ENCODE results near the gene CCK. TPM values are rescaled to one million over a fixed set of nuclear protein-coding genes. Genes with fewer than 3 reads are reported as not detected.
A peak's percentile ranks its signal among the peaks of the same experiment; 100 is the strongest.

The CCK gene
- total and polyA plus RNA-seq, 4 donors: 0.25 TPM; not detected in 3

DNA sequence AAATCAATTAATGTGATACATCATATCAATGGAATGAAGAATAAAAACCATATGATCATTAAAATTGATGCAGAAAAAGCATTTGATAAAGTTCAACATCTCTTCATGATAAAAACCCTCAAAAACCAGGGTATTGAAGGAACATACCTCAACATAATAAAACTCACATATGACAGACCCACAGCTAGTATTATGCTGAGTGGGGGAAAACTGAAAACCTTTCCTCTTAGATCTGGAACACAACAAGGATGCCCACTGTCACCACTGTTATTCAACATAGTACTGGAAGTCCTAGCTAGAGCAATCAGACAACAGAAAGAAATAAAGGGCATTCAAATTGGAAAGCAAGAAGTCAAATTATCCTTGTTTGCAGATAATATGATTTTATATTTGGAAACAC is 30.5 kb downstream of the CCK start (continued):
- TF ChIP-seq, protein P1, sequence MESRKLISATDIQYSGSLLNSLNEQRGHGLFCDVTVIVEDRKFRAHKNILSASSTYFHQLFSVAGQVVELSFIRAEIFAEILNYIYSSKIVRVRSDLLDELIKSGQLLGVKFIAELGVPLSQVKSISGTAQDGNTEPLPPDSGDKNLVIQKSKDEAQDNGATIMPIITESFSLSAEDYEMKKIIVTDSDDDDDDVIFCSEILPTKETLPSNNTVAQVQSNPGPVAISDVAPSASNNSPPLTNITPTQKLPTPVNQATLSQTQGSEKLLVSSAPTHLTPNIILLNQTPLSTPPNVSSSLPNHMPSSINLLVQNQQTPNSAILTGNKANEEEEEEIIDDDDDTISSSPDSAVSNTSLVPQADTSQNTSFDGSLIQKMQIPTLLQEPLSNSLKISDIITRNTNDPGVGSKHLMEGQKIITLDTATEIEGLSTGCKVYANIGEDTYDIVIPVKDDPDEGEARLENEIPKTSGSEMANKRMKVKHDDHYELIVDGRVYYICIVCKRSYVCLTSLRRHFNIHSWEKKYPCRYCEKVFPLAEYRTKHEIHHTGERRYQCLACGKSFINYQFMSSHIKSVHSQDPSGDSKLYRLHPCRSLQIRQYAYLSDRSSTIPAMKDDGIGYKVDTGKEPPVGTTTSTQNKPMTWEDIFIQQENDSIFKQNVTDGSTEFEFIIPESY (IDR thresholded peaks at IDR 0.05): no peak
- no peak for TF ChIP-seq FOXA1 (IDR thresholded peaks at IDR 0.05)
- no peak for TF ChIP-seq YY1 (IDR thresholded peaks at IDR 0.05)

DNA sequence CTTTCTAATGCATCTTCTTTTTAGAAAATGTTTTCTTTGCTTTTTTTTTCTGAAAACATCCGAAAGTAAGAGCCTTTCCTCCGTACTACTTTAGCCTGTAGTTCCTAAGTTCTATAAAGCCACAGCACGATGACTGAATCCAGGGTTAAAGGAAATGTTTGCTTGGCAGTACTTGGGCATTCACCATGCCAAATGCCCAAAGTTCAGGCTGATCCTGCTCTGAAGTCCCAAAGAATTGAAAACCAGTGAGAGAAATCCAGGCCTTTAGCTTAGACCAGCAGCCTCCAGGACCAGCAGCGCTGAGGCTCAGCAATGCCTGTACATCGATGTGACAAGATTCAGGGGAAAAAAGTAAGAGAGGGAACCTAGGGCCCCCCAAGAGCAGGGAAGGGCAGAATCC is 35.1 kb downstream of the CCK start:
- no peaks in the 10 kb centered on the region for H3K9me3 ChIP-seq (ENCODE audit: control insufficient read depth in 4 of 4, low read length in 3 of 4)
- DNase-seq (ENCODE audit: low spot score): no peak
- H3K27ac ChIP-seq (ENCODE audit: low read depth in 1 of 2, low read length in 2 of 2): peak overlapping the region; percentile 37 to 73

More for the DNA sequence above, 35.1 kb downstream of the CCK start:
- H3K36me3 ChIP-seq (ENCODE audit: control insufficient read depth in 4 of 4, insufficient read depth in 3 of 4, low read depth in 1 of 4, low read length in 3 of 4): no peaks in the 10 kb centered on the region
- TF ChIP-seq, protein P2, sequence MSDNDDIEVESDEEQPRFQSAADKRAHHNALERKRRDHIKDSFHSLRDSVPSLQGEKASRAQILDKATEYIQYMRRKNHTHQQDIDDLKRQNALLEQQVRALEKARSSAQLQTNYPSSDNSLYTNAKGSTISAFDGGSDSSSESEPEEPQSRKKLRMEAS (IDR thresholded peaks at IDR 0.05): peak; percentile 29
- TF ChIP-seq, protein P3, sequence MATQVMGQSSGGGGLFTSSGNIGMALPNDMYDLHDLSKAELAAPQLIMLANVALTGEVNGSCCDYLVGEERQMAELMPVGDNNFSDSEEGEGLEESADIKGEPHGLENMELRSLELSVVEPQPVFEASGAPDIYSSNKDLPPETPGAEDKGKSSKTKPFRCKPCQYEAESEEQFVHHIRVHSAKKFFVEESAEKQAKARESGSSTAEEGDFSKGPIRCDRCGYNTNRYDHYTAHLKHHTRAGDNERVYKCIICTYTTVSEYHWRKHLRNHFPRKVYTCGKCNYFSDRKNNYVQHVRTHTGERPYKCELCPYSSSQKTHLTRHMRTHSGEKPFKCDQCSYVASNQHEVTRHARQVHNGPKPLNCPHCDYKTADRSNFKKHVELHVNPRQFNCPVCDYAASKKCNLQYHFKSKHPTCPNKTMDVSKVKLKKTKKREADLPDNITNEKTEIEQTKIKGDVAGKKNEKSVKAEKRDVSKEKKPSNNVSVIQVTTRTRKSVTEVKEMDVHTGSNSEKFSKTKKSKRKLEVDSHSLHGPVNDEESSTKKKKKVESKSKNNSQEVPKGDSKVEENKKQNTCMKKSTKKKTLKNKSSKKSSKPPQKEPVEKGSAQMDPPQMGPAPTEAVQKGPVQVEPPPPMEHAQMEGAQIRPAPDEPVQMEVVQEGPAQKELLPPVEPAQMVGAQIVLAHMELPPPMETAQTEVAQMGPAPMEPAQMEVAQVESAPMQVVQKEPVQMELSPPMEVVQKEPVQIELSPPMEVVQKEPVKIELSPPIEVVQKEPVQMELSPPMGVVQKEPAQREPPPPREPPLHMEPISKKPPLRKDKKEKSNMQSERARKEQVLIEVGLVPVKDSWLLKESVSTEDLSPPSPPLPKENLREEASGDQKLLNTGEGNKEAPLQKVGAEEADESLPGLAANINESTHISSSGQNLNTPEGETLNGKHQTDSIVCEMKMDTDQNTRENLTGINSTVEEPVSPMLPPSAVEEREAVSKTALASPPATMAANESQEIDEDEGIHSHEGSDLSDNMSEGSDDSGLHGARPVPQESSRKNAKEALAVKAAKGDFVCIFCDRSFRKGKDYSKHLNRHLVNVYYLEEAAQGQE (IDR thresholded peaks at IDR 0.05): peak; percentile 41
- TF ChIP-seq, protein P4, sequence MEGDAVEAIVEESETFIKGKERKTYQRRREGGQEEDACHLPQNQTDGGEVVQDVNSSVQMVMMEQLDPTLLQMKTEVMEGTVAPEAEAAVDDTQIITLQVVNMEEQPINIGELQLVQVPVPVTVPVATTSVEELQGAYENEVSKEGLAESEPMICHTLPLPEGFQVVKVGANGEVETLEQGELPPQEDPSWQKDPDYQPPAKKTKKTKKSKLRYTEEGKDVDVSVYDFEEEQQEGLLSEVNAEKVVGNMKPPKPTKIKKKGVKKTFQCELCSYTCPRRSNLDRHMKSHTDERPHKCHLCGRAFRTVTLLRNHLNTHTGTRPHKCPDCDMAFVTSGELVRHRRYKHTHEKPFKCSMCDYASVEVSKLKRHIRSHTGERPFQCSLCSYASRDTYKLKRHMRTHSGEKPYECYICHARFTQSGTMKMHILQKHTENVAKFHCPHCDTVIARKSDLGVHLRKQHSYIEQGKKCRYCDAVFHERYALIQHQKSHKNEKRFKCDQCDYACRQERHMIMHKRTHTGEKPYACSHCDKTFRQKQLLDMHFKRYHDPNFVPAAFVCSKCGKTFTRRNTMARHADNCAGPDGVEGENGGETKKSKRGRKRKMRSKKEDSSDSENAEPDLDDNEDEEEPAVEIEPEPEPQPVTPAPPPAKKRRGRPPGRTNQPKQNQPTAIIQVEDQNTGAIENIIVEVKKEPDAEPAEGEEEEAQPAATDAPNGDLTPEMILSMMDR (IDR thresholded peaks at IDR 0.05; ENCODE audit: low read depth, low read length, missing input control): no peak
- no peak for TF ChIP-seq FOXA1 (IDR thresholded peaks at IDR 0.05)
- no peak for TF ChIP-seq GABPA (IDR thresholded peaks at IDR 0.05 in 1 of 2, conservative IDR thresholded peaks at IDR 0.05 in 1 of 2)
- TF ChIP-seq SP1 (IDR thresholded peaks at IDR 0.05): peak; percentile 71
- peak; percentile 88 to 89 for TF ChIP-seq HNF4A (conservative IDR thresholded peaks at IDR 0.05)
- peak in 1 of 2 donors; percentile 58 for TF ChIP-seq JUND (IDR thresholded peaks at IDR 0.05)
- peak; percentile 55 to 65 for TF ChIP-seq RXRA (IDR thresholded peaks at IDR 0.05)
- TF ChIP-seq TAF1 (conservative IDR thresholded peaks at IDR 0.05): no peak
- TF ChIP-seq HNF4G (IDR thresholded peaks at IDR 0.05): peak; percentile 50
- no peak for TF ChIP-seq EGR1 (IDR thresholded peaks at IDR 0.05; ENCODE audit: low read depth in 2 of 2)
- no peak for TF ChIP-seq FOXA2 (IDR thresholded peaks at IDR 0.05)
- TF ChIP-seq RAD21 (IDR thresholded peaks at IDR 0.05): peak; percentile 45 to 60
- TF ChIP-seq, protein P5, sequence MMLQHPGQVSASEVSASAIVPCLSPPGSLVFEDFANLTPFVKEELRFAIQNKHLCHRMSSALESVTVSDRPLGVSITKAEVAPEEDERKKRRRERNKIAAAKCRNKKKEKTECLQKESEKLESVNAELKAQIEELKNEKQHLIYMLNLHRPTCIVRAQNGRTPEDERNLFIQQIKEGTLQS (IDR thresholded peaks at IDR 0.05): no peak
- TF ChIP-seq NR2F2 (IDR thresholded peaks at IDR 0.05): no peak
- TF ChIP-seq, protein P1 (IDR thresholded peaks at IDR 0.05): no peak
- peak; percentile 56 for TF ChIP-seq YY1 (IDR thresholded peaks at IDR 0.05)
- 36% methylated on average over 5 of the region's 5 CpGs for WGBS
- no peak overlapping the region for H3K9ac ChIP-seq (ENCODE audit: low read depth in 1 of 2, low read length in 2 of 2)
- no peaks in the 10 kb centered on the region for H3K27me3 ChIP-seq (ENCODE audit: control insufficient read depth in 4 of 4, insufficient read depth in 4 of 4, low read length in 3 of 4)
- H3K4me3 ChIP-seq (ENCODE audit: low read depth in 1 of 3, low read length in 3 of 3): no peak overlapping the region
- H3K4me1 ChIP-seq (ENCODE audit: control insufficient read depth in 4 of 4, insufficient read depth in 4 of 4, low read length in 3 of 4): peaks cover 0 to 22% (median 14%) of the 10 kb centered on the region in 4 donors
